ENCODE results near the gene MISFA. TPM values are rescaled to one million over a fixed set of nuclear protein-coding genes. Genes with fewer than 3 reads are reported as not detected.
"Not testable (repeated sequence)": the region's sequence is repeated elsewhere in the genome, so short reads cannot be mapped to it uniquely, and the experiment has no call there.

The MISFA gene
- total RNA-seq, 1 donor from 2014 or later = 1.7 TPM

- DNase-seq (ENCODE audit: low spot score) = peak; percentile 43
Observed at GRCh38 chr11:18617688-18618341, 18.2 kb downstream of the MISFA start.

GRCh38 chr11:18618342-18619025 is 18.9 kb downstream of the MISFA start:
- peak; percentile 86 for DNase-seq (ENCODE audit: low spot score)

- no peak for DNase-seq (ENCODE audit: low spot score)
Observed at GRCh38 chr11:18623707-18624106, 24.1 kb downstream of the MISFA start.

- no peak for DNase-seq (ENCODE audit: low spot score)
Observed at GRCh38 chr11:18624161-18624560, 24.6 kb downstream of the MISFA start.

- DNase-seq (ENCODE audit: low spot score) = no peak
Observed at GRCh38 chr11:18632841-18633240, 33.3 kb downstream of the MISFA start.

GRCh38 chr11:18633256-18634139 is 33.9 kb downstream of the MISFA start:
- DNase-seq (ENCODE audit: low spot score) = no peak

- DNase-seq (ENCODE audit: low spot score) = peak; percentile 100
Observed at GRCh38 chr11:18634140-18635032, 34.8 kb downstream of the MISFA start, which contains the start of gene SPTY2D1. Gene SPTY2D1, minus strand, starts transcription at chr11:18634342. Its CDS starts 85 bp downstream, at chr11:18634257.

GRCh38 chr11:18641677-18642076 is 42.1 kb downstream of the MISFA start:
- no peak for DNase-seq (ENCODE audit: low spot score)

GRCh38 chr11:18643034-18643433 is 43.4 kb downstream of the MISFA start:
- not testable (repeated sequence) for DNase-seq (ENCODE audit: low spot score)

- DNase-seq (ENCODE audit: low spot score) = no peak
Observed at GRCh38 chr11:18650353-18650752, 50.8 kb downstream of the MISFA start.

- DNase-seq (ENCODE audit: low spot score) = peak; percentile 22
Observed at GRCh38 chr11:18650859-18651557, 51.4 kb downstream of the MISFA start.

Other genes starting within 250 kb of the MISFA start
- 618 TPM for gene LDHA, start 205.2 kb upstream of the MISFA start, total RNA-seq (ENCODE audit: insufficient read depth, low replicate concordance)
- gene LDHC, start 187.5 kb upstream of the MISFA start, total RNA-seq (ENCODE audit: insufficient read depth, low replicate concordance) = not detected
- gene LDHAL6A, start 143.9 kb upstream of the MISFA start, total RNA-seq (ENCODE audit: insufficient read depth, low replicate concordance) = 0.96 TPM
- 24.6 TPM for gene TSG101, start 72.8 kb upstream of the MISFA start, total RNA-seq (ENCODE audit: insufficient read depth, low replicate concordance)
- 36.1 TPM for gene UEVLD, start 11.1 kb upstream of the MISFA start, total RNA-seq (ENCODE audit: insufficient read depth, low replicate concordance)
- 24.6 TPM for gene SPTY2D1, start 34.6 kb downstream of the MISFA start, total RNA-seq (ENCODE audit: insufficient read depth, low replicate concordance)
- gene TMEM86A, start 99.0 kb downstream of the MISFA start, total RNA-seq (ENCODE audit: insufficient read depth, low replicate concordance) = 4.3 TPM
- gene IGSF22, start 126.4 kb downstream of the MISFA start, total RNA-seq (ENCODE audit: insufficient read depth, low replicate concordance) = 2.6 TPM
- 4.8 TPM for gene PTPN5, start 192.0 kb downstream of the MISFA start, total RNA-seq (ENCODE audit: insufficient read depth, low replicate concordance)